ENCODE results near the gene PRRC2B. TPM values are rescaled to one million over a fixed set of nuclear protein-coding genes. Genes with fewer than 3 reads are reported as not detected.
"Not testable (repeated sequence)": the region's sequence is repeated elsewhere in the genome, so short reads cannot be mapped to it uniquely, and the experiment has no call there.

PRRC2B gene
- 100 to 1,000 TPM; 122 to 246 TPM for total RNA-seq

DNA sequence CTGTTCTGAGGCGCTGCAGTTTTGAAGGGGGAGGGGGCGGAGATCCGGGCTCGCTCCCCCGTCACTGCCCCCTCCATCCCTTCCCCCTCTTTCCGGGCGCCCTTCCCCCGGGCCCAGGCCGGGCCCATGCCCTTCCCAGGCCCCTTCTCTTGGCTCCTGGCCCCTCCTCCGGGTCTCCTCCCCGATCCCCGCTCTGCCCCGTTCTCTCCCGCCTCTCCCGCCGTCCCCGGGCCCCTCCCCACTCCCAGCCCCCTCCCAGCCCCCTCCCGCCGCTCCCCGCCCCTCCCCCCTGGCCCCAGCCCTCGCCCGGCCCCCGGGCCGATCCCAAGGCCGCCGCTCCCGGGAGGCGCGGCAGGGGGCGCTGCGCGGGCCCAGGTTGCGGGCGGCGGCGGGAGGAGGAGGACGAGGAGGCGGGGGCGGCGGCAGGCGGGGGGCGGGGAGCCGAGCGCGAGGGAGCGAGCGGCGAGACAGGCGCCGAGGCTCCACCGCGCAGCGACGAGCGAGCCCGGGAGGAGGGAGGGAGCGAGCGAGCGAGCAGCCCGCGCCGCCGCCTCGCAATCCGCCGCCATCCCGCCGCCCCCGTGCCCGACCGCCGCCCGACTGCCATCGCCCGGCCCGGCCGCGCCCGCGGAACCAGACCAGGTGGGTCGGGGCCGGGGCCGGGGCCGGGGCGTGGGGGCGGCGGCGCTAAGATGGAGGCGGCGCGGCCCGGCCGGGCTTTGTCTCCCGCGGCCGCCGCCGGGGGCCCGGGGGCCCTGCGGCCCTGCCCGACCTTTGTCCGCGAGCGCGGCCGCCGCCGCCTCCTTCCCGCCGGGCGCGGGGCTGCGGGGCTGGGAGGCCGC lies at the start of gene PRRC2B:
PRRC2B (plus strand) TSS at position 465 of the 842 bp plus-strand sequence. CDS start 36,059 bp downstream, outside the sequence.
- H3K4me1 Mint-ChIP-seq (ENCODE audit: low read depth in 2 of 2), result peaks cover 46 to 48% of the 10 kb centered on the region in 2 donors
- H3K27ac Mint-ChIP-seq, result peak within 1 kb of the TSS; percentile 85 to 93
- H3K36me3 Mint-ChIP-seq, result no peaks in the 10 kb centered on the region
- peak within 1 kb of the TSS; percentile 91 for H3K4me3 Mint-ChIP-seq
- DNase-seq (ENCODE audit: low spot score) (peak; percentile 87), ATAC-seq (peak; percentile 83 to 90)
- H3K9me3 Mint-ChIP-seq, result no peaks in the 10 kb centered on the region
- H3K27me3 Mint-ChIP-seq, result no peaks in the 10 kb centered on the region

DNA sequence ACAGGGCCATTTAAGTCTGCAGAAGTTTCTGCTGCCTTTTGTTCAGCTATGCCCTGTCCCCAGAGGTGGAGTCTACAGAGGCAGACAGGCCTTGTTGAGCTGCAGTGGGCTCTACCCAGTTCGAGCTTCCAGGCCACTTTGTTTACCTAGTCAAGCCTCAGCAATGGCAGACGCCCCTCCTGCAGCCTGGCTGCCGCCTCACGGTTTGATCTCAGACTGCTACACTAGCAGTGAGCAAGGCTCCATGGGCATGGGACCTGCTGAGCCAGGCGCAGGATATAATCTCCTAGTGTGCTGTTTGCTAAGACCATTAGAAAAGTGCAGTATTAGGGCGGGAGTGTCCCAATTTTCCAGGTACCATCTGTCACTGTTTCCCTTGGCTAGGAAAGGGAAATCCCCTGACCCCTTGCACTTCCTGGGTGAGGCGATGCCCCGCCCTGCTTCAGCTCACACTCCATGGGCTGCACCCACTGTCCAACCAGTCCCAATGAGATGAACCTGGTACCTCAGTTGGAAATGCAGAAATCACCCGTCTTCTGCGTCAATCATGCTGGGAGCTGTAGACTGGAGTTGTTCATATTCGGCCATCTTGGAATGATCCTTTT lies 48.9 kb upstream of the PRRC2B start:
- not testable (repeated sequence) for H3K9me3 Mint-ChIP-seq, ATAC-seq

DNA sequence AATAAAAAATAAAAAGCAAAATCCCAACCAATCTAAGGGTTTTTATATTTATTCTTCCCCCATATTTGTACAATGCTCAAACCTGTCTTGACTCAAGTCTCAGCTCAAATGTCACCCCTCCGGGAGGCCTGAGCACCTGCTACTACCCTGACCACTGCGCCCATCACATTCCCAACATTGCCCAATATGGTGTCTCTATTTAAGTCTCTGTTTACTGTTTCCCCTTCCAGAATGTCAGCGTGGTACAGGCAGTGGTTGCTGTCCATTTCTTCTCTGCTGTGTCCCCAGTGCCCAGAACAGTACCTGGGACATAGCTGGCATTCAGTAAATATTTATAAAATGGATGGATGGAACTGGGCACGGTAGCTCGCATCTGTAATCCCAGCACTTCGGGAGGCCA lies 47.3 kb upstream of the PRRC2B start:
- no peaks in the 10 kb centered on the region for H3K9me3 Mint-ChIP-seq
- H3K4me1 Mint-ChIP-seq (ENCODE audit: low read depth in 2 of 2), result peaks cover 3 to 8% of the 10 kb centered on the region in 2 donors
- H3K27ac Mint-ChIP-seq, result no peak overlapping the region
- H3K4me3 Mint-ChIP-seq, result no peak overlapping the region
- DNase-seq (ENCODE audit: low spot score), result no peak
- peaks cover 16 to 23% of the 10 kb centered on the region in 2 donors for H3K27me3 Mint-ChIP-seq
- ATAC-seq, result no peak
- H3K36me3 Mint-ChIP-seq, result no peaks in the 10 kb centered on the region

More for the DNA sequence above, 48.9 kb upstream of the PRRC2B start:
- peaks cover 20 to 23% of the 10 kb centered on the region in 2 donors for H3K27me3 Mint-ChIP-seq
- not testable (repeated sequence) for H3K4me1 Mint-ChIP-seq (ENCODE audit: low read depth in 2 of 2); H3K36me3 Mint-ChIP-seq; H3K4me3 Mint-ChIP-seq; DNase-seq (ENCODE audit: low spot score); H3K27ac Mint-ChIP-seq

DNA sequence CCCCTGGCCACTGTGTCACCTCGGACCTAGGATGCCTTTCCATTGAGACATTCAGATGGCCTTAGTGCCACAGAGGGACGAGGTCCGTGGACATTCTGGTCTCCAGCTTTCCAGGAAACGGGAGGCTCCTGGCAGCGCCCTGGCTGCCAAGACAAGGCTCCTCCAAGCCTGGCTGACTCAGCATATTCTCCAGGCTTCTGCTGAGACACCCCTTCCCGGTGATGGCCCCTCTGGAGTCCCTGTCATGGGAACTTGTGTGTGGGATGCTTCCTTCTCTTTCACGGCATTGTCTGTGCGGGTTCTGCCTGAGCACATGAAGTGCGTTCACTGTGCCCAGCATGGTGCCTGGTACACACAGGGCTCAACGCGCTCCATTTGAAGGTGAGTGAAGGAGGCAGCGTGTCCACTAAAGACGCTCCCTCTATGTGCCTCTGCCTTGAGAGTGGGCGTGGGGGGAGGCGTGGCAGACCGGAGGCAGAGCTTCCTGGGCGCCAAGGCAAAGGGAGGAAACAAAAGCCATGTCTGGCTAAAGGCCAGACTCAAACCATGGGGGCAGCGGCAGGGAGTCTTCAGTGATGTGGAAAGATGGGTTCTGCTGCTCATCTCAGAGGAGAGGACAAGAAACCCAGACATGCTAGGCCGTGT lies 46.4 kb upstream of the PRRC2B start:
- peaks cover 3 to 8% of the 10 kb centered on the region in 2 donors for H3K4me1 Mint-ChIP-seq (ENCODE audit: low read depth in 2 of 2)
- H3K27ac Mint-ChIP-seq, result no peak overlapping the region
- DNase-seq (ENCODE audit: low spot score), result no peak
- H3K9me3 Mint-ChIP-seq, result no peaks in the 10 kb centered on the region
- no peaks in the 10 kb centered on the region for H3K36me3 Mint-ChIP-seq
- H3K27me3 Mint-ChIP-seq, result peaks cover 13 to 19% of the 10 kb centered on the region in 2 donors
- no peak for ATAC-seq
- no peak overlapping the region for H3K4me3 Mint-ChIP-seq

DNA sequence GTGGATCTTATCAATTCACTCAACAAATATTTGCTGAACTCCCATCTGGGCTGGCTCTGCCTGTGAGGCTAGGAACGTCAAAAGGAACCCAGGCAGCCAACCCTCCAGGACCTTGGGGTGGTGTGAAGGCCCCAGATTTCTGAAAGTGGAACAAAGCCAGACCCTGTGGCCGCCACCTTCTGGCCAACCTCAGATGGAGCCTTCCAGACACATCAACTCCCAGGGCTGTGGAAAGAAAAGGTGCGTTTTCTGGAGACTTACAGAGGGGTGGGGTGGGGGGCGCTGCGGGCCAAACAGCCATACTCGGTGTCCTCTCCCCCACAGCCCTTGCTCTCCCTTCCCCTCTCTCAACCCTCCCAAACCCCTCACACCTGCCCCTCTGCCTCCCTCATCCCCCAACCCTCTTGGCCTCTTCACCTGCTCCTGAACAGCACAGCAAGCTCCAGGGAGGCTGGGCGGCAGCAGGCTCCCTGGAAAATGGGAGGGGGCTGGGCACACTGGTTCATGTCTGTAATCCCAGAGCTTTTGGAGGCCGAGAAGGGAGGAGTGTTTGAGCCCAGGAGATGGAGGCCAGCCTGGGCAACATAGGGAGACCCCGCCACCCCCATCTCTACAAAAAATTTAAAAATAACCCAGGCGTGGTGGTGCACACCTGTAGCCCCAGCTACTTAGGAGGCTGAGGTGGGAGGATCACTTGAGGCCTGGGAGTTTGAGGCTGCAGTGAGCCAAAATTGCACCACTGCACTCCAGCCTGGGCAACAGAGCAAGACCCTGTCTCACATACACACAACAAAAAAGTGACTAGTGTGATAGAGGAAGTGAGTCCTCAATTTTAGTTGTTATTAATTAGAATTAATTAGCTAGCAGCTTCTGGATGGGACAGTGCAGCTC lies 45.0 kb upstream of the PRRC2B start:
- no peak overlapping the region for H3K4me3 Mint-ChIP-seq
- H3K9me3 Mint-ChIP-seq, result no peaks in the 10 kb centered on the region
- DNase-seq (ENCODE audit: low spot score), result no peak
- H3K27ac Mint-ChIP-seq, result no peak overlapping the region
- H3K4me1 Mint-ChIP-seq (ENCODE audit: low read depth in 2 of 2), result peaks cover 3 to 8% of the 10 kb centered on the region in 2 donors
- H3K27me3 Mint-ChIP-seq, result peaks cover 6 to 8% of the 10 kb centered on the region in 2 donors
- no peaks in the 10 kb centered on the region for H3K36me3 Mint-ChIP-seq
- no peak for ATAC-seq

GRCh38 chr9:131349522-131349880 lies 44.4 kb upstream of the PRRC2B start:
- H3K9me3 Mint-ChIP-seq, result no peaks in the 10 kb centered on the region
- H3K36me3 Mint-ChIP-seq, result no peaks in the 10 kb centered on the region
- ATAC-seq (no peak), DNase-seq (ENCODE audit: low spot score) (no peak)
- H3K27me3 Mint-ChIP-seq, result peaks cover 0 to 5% of the 10 kb centered on the region in 2 donors
- H3K4me1 Mint-ChIP-seq (ENCODE audit: low read depth in 2 of 2), result peaks cover 3 to 8% of the 10 kb centered on the region in 2 donors
- H3K27ac Mint-ChIP-seq, result no peak overlapping the region
- no peak overlapping the region for H3K4me3 Mint-ChIP-seq

- Mint-ChIP-seq H3K27ac (no peak overlapping the region), H3K27me3 (peaks cover 0 to 5% of the 10 kb centered on the region in 2 donors), H3K4me3 (no peak overlapping the region), H3K4me1 (ENCODE audit: low read depth in 2 of 2) (peaks cover 3 to 8% of the 10 kb centered on the region in 2 donors), H3K36me3 (no peaks in the 10 kb centered on the region), H3K9me3 (no peaks in the 10 kb centered on the region)
- ATAC-seq, result peak; percentile 93 to 95
- peak; percentile 86 for DNase-seq (ENCODE audit: low spot score)
Observed at GRCh38 chr9:131349881-131350563, 43.9 kb upstream of the PRRC2B start.

- ATAC-seq; H3K4me3 Mint-ChIP-seq; DNase-seq (ENCODE audit: low spot score); H3K27me3 Mint-ChIP-seq; H3K27ac Mint-ChIP-seq; H3K4me1 Mint-ChIP-seq (ENCODE audit: low read depth in 2 of 2); H3K9me3 Mint-ChIP-seq; H3K36me3 Mint-ChIP-seq: not testable (repeated sequence)
Observed at GRCh38 chr9:131356479-131356878, 37.4 kb upstream of the PRRC2B start.

DNA sequence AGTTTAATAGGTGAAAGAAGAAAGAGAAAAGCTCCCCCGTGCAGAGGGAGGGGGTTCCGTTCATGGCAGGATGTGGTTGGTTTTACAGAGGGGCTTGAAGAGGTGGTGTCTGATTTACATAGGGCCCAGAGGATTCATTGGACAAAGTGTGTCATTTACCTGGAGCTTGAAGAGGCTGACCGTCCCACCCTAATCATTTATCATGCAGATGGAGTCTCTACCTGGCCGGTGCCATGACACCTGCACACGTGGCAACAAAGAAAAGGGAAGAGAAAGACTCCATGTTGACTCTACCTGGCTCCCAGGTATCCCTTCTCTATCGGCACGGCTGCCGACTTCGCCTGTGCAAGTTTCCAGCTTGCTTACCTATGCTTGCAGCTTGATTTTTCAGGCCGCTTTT lies 35.3 kb upstream of the PRRC2B start:
- Mint-ChIP-seq H3K27ac (no peak overlapping the region), H3K27me3 (no peaks in the 10 kb centered on the region), H3K4me3 (no peak overlapping the region), H3K9me3 (no peaks in the 10 kb centered on the region), H3K36me3 (no peaks in the 10 kb centered on the region), H3K4me1 (ENCODE audit: low read depth in 2 of 2) (peaks cover 0 to 8% of the 10 kb centered on the region in 2 donors)
- DNase-seq (ENCODE audit: low spot score), result no peak
- no peak for ATAC-seq

DNA sequence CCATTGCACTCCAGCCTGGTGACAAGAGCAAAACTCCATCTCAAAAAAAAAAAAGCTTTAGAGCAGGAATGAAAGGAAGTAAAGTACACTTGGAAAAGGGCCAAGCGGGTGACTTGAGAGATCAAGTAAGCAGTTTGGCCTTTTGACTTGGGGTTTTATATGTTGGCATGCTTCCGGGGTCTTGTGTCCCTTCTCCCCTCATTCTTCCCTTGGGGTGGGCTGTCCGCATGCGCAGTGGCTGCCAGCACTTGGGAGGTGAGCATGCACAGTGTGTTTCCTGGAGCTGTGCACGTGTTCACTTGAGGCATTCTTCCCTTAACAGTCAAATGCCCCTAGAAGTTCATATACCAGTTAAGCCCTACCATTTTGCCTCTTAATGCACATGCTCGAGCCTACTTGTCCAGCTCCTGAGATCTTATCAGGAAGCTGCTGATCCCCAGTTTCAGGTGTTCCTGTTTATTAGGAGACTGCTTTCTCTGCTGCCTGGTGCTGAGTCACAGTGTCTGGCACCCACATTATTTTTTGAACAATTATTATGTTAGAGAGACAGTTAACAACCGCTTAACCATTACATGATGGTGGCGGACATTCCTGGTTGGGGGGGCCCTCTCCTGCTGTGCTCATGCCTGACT lies 32.6 kb upstream of the PRRC2B start:
- H3K27ac Mint-ChIP-seq, result no peak overlapping the region
- no peaks in the 10 kb centered on the region for H3K36me3 Mint-ChIP-seq
- DNase-seq (ENCODE audit: low spot score) (no peak), ATAC-seq (no peak)
- H3K4me1 Mint-ChIP-seq (ENCODE audit: low read depth in 2 of 2), result peaks cover 0 to 8% of the 10 kb centered on the region in 2 donors
- H3K27me3 Mint-ChIP-seq, result no peaks in the 10 kb centered on the region
- H3K9me3 Mint-ChIP-seq, result no peaks in the 10 kb centered on the region
- no peak overlapping the region for H3K4me3 Mint-ChIP-seq

DNA sequence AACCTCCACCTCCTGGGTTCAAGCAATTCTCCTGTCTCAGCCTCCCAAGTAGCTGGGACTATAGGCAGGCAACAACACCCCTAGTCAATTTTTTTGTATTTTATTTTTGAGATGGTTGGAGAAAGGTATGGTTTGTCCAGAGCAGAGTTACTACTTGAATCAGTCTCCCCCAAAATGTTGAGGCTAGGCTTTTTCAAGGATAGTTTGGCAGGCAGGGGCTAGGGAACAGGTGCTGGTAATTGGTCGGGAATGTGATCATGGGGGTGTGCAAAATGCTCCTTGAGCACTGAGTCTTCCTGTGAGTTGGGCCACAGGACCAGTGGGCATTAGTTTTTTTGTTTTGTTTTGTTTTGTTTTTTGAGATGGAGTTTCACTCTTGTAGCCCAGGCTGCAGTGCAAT lies 28.3 kb upstream of the PRRC2B start:
- Mint-ChIP-seq H3K4me1 (ENCODE audit: low read depth in 2 of 2) (no peaks in the 10 kb centered on the region), H3K27me3 (no peaks in the 10 kb centered on the region), H3K9me3 (no peaks in the 10 kb centered on the region), H3K27ac (no peak overlapping the region), H3K36me3 (no peaks in the 10 kb centered on the region), H3K4me3 (no peak overlapping the region)
- ATAC-seq (no peak), DNase-seq (ENCODE audit: low spot score) (no peak)

DNA sequence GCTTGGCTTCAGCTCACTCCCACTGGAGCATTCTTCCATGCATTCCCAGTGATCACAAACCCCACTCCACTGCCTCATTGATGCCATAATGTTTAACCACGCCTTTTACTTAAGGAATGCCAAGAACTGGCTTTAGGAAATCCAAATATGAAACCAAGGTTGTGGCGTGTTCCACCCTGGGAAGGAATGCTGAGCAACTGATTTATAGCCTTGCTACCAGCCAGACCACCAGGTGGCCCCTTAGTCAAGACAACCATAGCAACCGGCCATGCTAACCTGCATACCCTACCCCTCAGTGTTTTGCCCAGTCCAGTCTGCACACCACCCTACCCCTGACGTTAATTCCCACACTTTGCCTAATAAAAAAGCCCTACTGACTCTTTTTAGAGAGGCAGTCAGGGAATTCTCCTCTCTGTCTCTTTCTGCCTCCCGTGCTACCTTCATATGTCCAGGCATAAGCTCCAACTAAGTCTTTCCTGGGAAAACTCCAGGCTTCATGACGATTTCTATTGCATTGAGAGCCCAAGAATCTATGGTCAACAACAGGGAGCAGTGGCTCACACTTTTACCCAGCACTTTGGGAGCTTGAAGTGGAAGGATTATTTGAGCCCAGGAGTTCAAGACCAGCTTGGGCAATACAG lies 27.0 kb upstream of the PRRC2B start:
- Mint-ChIP-seq H3K4me1 (ENCODE audit: low read depth in 2 of 2) (no peaks in the 10 kb centered on the region), H3K9me3 (no peaks in the 10 kb centered on the region), H3K27ac (no peak overlapping the region), H3K27me3 (no peaks in the 10 kb centered on the region), H3K36me3 (no peaks in the 10 kb centered on the region), H3K4me3 (no peak overlapping the region)
- no peak for ATAC-seq
- DNase-seq (ENCODE audit: low spot score), result no peak
